Fibroblast of villous mesenchyme (primary cell): Measurements from ENCODE around the gene RIPK1. TPM values are rescaled to one million over a fixed set of nuclear protein-coding genes. Genes with fewer than 3 reads are reported as not detected.
A peak's percentile ranks its signal among the peaks of the same experiment; 100 is the strongest.
"Not testable (repeated sequence)": the region's sequence is repeated elsewhere in the genome, so short reads cannot be mapped to it uniquely, and the experiment has no call there.

ENCODE experiments used
- DNase-seq: peaks from one replicate; pipeline ENCODE4 v3.0.0-alpha.2; 2010; ENCODE audit warnings: low read depth
- H3K4me3 ChIP-seq: 2 replicates; pipeline ENCODE4 v1.5.1; 2011; ENCODE audit warnings: low read depth, mild to moderate bottlenecking, low read length
- total RNA-seq: library from RNA; depleted of rRNA; stranded (reverse); fragments of >200 nt; gene quantifications from 2 replicates; pipeline ENCODE4 v1.2.3, GENCODE V29; 2012
- TF ChIP-seq, protein P1 (sequence below): IDR thresholded peaks from 2 replicates; pipeline ENCODE4 v1.5.1; 2012; ENCODE audit warnings: low read depth, mild to moderate bottlenecking, low read length; ENCODE audit not compliant: insufficient read depth

The RIPK1 gene
- total RNA-seq, 1 donor: 28.5 TPM

DNA sequence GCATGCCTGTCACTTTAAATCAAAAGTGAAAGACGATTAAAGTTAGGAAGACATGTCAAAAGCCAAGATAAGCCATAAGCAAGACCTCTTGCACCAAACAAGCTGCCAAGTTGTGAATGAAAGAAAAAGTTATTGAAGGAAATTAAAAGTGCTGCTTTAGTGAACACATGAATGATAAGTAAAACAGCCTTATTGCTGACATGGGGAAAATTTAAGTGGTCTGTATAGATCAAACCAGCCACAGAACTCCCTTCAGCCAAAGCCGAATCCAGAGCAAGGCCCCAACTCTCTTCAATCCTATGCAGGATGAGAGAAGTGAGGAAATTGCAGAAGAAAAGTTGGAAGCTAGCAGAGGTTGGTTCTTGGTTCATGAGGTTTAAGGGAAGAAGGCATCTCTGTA is 9.3 kb upstream of the RIPK1 start:
- DNase-seq: no peak
- H3K4me3 ChIP-seq: no peak overlapping the region
- TF ChIP-seq, protein P1, sequence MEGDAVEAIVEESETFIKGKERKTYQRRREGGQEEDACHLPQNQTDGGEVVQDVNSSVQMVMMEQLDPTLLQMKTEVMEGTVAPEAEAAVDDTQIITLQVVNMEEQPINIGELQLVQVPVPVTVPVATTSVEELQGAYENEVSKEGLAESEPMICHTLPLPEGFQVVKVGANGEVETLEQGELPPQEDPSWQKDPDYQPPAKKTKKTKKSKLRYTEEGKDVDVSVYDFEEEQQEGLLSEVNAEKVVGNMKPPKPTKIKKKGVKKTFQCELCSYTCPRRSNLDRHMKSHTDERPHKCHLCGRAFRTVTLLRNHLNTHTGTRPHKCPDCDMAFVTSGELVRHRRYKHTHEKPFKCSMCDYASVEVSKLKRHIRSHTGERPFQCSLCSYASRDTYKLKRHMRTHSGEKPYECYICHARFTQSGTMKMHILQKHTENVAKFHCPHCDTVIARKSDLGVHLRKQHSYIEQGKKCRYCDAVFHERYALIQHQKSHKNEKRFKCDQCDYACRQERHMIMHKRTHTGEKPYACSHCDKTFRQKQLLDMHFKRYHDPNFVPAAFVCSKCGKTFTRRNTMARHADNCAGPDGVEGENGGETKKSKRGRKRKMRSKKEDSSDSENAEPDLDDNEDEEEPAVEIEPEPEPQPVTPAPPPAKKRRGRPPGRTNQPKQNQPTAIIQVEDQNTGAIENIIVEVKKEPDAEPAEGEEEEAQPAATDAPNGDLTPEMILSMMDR: no peak

DNA sequence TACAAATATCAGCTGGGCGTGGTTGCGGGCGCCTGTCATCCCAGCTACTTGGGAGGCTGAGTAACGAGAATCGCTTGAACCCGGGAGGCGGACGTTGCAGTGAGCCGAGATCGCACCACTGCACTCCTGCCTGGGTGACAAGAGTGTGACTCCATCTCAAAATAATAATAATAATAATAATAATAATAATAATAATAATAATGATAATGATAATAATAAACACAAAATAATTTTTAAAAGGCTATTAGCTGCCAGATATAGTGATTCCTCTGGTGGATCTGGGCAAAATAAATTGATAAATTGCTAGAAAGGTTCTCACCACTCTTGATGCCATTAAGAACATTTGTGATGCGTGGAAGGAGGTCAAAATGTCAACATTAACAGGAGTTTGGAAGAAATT is 8.2 kb upstream of the RIPK1 start:
- not testable (repeated sequence) for DNase-seq, H3K4me3 ChIP-seq

DNA sequence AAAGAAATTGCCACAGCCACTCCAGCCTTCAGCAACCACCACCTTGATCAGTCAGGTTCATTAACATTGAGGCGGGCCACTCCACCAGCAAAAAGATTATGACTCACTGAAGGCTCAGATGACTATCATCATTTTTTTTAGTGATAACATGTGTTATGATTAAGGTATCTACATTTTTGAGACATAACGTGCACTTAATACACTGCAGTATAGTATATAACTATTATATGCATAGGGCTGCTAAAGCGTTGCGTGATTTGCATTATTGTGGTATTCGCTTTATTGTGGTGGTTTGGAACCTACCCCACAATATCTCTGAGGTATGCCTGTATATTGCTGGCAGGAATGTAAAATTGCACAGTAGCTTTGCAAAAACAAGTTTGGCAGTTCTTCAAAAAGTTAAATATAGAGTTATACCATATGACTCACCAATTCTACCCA is 6.8 kb upstream of the RIPK1 start:
- TF ChIP-seq, protein P1: peak; percentile 26
- no peak overlapping the region for H3K4me3 ChIP-seq
- DNase-seq: peak; percentile 75

DNA sequence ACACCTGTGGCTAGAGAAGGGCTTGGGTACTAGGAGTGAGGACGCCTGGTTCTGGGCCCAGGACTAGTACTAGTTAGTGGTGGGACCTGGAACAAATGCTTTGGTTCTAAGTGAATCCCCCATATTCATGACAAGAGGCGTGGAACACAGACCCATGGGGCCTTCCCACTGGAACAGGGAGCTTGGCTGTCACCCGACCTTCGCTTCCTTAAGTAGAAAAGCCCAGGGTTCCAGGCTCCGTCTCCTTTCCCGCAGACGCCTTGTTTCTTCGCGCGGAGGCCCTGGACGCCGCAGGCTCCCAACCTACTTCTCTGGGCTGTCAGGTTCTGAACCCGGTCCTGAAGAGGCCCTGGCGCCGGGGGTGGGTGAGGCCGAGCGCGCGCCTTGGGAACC is 5.0 kb upstream of the RIPK1 start:
- DNase-seq: not testable (repeated sequence)
- H3K4me3 ChIP-seq: peak overlapping the region; percentile 79

DNA sequence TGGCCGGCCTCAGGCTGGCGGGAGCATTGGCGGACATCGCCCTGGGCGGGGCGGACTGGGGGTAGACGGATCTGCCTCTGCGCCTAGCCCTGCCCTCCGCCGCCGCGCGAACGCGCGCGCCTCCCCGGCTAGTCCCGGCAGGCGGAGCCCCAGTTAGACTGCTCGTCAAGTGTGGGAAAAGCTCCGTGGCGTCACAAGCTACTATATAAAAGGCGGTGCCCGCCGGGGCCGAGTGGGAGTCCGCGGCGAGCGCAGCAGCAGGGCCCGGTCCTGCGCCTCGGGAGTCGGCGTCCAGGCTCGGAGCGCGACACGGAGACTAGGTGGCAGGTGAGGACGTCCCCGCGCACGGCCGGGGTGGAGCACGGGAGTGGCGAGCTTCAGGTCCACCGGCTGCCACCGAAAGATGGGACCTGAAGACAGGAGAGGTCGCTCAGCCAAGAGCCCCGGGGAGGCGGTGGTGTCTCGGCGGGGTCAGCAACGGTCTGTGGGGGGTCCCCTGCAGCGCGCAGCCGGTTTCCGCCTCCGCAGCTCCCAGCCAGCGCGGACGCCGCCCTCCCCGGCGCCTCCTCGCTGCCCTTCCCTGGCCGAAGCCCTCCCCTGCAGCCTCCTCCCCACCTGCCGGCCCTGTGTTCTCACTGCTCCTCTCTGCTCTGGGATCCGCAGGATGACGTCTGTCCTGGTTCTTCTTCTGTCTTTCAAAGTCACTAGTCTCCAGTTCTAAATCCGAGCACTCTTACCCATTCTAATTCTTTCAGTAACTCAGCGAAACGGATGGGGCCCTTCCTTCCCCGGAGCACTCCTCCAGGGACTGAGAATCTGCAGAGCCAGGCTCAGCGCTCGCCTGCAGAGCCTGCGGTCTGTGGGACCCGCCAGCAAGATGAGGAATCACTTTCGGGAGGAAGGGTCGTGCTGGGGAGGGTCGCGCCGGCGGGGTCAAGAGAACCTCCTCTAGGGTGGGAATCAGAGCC is 4.3 kb upstream of the RIPK1 start:
- DNase-seq: peak; percentile 96
- TF ChIP-seq, protein P1: peak; percentile 8
- H3K4me3 ChIP-seq: peak overlapping the region; percentile 79

DNA sequence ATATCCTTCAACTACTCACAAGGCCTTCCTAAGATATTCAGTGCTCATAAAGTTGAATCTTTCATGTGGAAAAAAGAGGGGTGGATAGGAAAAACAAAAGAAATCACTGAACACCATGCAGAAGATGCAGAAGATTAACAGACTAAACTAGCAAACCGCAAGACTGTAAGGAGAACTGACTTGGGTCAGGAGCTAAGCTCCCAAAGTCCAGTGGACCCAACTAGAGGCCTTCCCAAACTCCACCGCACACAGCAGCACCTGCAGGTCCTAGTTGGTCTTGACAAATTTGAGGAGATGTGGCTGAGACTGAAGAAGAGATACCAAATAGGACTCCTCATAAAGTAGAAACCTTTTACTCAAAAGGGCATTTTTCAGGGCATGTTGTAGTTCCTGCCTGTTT is 3.3 kb downstream of the RIPK1 start:
- TF ChIP-seq, protein P1: no peak
- H3K4me3 ChIP-seq: no peak overlapping the region
- no peak for DNase-seq

DNA sequence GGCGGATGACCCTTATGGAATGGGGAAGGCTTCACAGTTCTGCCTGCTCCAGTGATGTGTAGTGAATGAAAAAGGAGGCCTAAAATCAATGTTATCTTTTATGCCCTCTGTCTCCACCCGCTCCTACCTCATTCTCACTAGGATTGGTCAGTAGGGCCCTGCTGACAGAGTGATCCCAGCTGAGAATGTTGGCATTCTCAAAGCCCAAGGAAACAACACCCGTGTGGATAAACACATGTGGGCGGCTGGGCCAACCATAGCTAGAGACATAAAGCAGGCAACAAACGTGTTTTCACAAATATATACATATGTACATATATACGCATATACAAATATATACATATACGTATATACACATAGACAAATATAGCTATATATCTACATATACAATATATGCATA is 4.5 kb downstream of the RIPK1 start:
- TF ChIP-seq, protein P1: no peak
- no peak overlapping the region for H3K4me3 ChIP-seq
- DNase-seq: no peak

DNA sequence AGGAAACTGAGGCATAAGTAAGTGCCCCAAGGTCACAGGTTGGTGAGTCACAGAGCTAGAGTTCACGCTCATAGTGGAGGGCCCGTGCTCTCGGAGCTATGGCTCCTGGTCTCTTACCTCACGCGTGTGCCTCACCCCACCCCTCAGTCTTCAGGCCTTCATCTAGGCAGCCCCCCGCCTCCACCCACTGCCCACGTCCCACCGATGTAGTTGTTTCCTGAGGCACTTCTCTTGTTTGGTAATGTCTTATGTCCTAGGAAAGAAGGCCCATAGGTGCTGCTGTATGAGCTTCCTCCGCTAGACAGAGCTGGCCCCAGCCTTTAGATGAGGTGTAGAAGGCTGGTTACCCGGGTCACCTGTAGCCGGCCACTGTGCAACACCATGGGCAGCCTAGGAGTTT is 5.1 kb downstream of the RIPK1 start:
- DNase-seq: no peak
- TF ChIP-seq, protein P1: no peak
- no peak overlapping the region for H3K4me3 ChIP-seq
